ENCODE data around the gene CSF3. TPM values are rescaled to one million over a fixed set of nuclear protein-coding genes. Genes with fewer than 3 reads are reported as not detected.

CSF3 gene
- total RNA-seq, 1 experiment from 2014 or later, result not detected

DNA sequence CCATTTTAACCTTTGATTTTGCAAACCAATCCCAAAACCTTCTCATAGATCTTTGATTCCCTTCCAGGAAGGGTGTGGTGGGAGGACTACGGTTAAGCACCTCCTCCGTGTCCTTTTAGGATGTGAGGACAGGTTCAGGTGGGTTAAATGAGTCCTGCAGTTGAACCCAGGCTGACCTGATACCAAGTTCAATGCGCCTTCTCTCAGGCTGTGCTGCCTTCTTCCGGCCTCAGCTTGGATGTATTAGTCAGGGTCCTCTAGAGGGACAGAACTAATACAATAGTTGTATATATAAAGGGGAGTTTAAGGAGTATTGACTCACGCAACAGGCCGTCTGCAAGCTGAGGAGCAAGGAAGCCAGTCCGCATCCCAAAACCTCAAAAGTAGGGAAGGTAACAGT, 10.5 kb upstream of the CSF3 start:
- no peak overlapping the region for H4K5ac ChIP-seq (ENCODE audit: insufficient read length, low read depth, low read length)
- H3K23me2 ChIP-seq (ENCODE audit: insufficient read length, low read depth, low read length, poor library complexity, severe bottlenecking), result no peaks in the 10 kb centered on the region
- no peak overlapping the region for H2BK20ac ChIP-seq (ENCODE audit: low read depth, low read length, poor library complexity, severe bottlenecking)
- no peak overlapping the region for H3K56ac ChIP-seq (ENCODE audit: insufficient read length, low read depth, low read length)
- no peak overlapping the region for H3K18ac ChIP-seq (ENCODE audit: insufficient read length, low read depth, low read length)
- no peak overlapping the region for H2BK120ac ChIP-seq (ENCODE audit: low read depth, low read length, poor library complexity, severe bottlenecking)
- H3K27ac ChIP-seq (ENCODE audit: insufficient read length, low read depth, low read length), result no peak overlapping the region
- WGBS (ENCODE audit: extremely low coverage, insufficient read length, low lambda C conversion rate), result no CpG with 5 or more reads among the region's 7 CpGs
- no peak overlapping the region for H2AFZ ChIP-seq (ENCODE audit: low read length)
- no peaks in the 10 kb centered on the region for H3K9me3 Mint-ChIP-seq
- H4K91ac ChIP-seq (ENCODE audit: insufficient read length, low read depth, low read length), result no peak overlapping the region
- H2BK12ac ChIP-seq (ENCODE audit: insufficient read length, low read depth, low read length), result no peak overlapping the region
- H3K4ac ChIP-seq (ENCODE audit: low read depth, low read length), result no peak overlapping the region
- H3T11ph ChIP-seq (ENCODE audit: low read length), result no peak overlapping the region
- H3K4me1 ChIP-seq (ENCODE audit: insufficient read depth, low read length), result no peaks in the 10 kb centered on the region
- no peaks in the 10 kb centered on the region for H4K20me1 ChIP-seq (ENCODE audit: control insufficient read depth, insufficient read depth, insufficient read length)
- peaks cover 4% of the 10 kb centered on the region; the same call in 1 of the 2 replicates for H3K27me3 Mint-ChIP-seq (ENCODE audit: low read depth)
- H3K23ac ChIP-seq (ENCODE audit: insufficient read length, low read depth, low read length), result no peak overlapping the region
- no peaks in the 10 kb centered on the region for H3K36me3 Mint-ChIP-seq (ENCODE audit: insufficient read depth in 1 of 3, low read depth in 3 of 3)
- no peak overlapping the region for H4K8ac ChIP-seq (replicated peaks; ENCODE audit: insufficient read length, low read depth, low read length)
- no peak overlapping the region for H2AK5ac ChIP-seq (ENCODE audit: insufficient read length, low read length)
- no peak overlapping the region for H3K27ac Mint-ChIP-seq
- H3K79me2 ChIP-seq (ENCODE audit: insufficient read depth, low read length), result no peaks in the 10 kb centered on the region
- no peaks in the 10 kb centered on the region for H3K9me3 ChIP-seq (ENCODE audit: control insufficient read depth, low read depth, low read length)
- H3K4me2 ChIP-seq (ENCODE audit: insufficient read depth, insufficient read length, low read length), result no peak overlapping the region
- H3K14ac ChIP-seq (ENCODE audit: insufficient read depth, low read length), result no peak overlapping the region
- no peak overlapping the region for H2BK15ac ChIP-seq (ENCODE audit: low read depth, low read length)
- H3K4me1 Mint-ChIP-seq, result no peaks in the 10 kb centered on the region
- TF ChIP-seq, protein P1, sequence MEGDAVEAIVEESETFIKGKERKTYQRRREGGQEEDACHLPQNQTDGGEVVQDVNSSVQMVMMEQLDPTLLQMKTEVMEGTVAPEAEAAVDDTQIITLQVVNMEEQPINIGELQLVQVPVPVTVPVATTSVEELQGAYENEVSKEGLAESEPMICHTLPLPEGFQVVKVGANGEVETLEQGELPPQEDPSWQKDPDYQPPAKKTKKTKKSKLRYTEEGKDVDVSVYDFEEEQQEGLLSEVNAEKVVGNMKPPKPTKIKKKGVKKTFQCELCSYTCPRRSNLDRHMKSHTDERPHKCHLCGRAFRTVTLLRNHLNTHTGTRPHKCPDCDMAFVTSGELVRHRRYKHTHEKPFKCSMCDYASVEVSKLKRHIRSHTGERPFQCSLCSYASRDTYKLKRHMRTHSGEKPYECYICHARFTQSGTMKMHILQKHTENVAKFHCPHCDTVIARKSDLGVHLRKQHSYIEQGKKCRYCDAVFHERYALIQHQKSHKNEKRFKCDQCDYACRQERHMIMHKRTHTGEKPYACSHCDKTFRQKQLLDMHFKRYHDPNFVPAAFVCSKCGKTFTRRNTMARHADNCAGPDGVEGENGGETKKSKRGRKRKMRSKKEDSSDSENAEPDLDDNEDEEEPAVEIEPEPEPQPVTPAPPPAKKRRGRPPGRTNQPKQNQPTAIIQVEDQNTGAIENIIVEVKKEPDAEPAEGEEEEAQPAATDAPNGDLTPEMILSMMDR (conservative IDR thresholded peaks at IDR 0.05), result no peak
- no peak overlapping the region for H3K9ac ChIP-seq (ENCODE audit: extremely low read depth, insufficient read length, low read length)
- no peak overlapping the region for H3K4me3 Mint-ChIP-seq
- H3K27me3 ChIP-seq (ENCODE audit: insufficient read depth, low read length), result no peaks in the 10 kb centered on the region
- H2BK5ac ChIP-seq (ENCODE audit: insufficient read length, low read length), result no peak overlapping the region
- H3K79me1 ChIP-seq (ENCODE audit: insufficient read depth, low read depth, low read length, poor library complexity, severe bottlenecking), result no peaks in the 10 kb centered on the region
- no peak for DNase-seq

All from H9 (cell line).